H1 (cell line): ENCODE data around the gene C22orf42. TPM values are rescaled to one million over a fixed set of nuclear protein-coding genes. Genes with fewer than 3 reads are reported as not detected.

Source experiments
- BACH1 ChIP-seq: IDR thresholded peaks from 2 replicates; pipeline ENCODE4 v1.6.1; 2012; ENCODE audit warnings: low read length, improper control_type of control experiment
- HDAC2 ChIP-seq, 2 experiments: fragments of 300-600 bp in 1 of 2; sonication (generic) in 1 of 2; IDR thresholded peaks; 2 replicates each; pipeline ENCODE4 v1.6.1; 2011 to 2012; ENCODE audit warnings: low read depth in 2 of 2, low read length in 2 of 2, mild to moderate bottlenecking in 2 of 2, moderate library complexity in 2 of 2, borderline replicate concordance in 1 of 2, inconsistent platforms in 1 of 2
- PHF8 ChIP-seq: fragments of 200-600 bp; sonication (generic); conservative IDR thresholded peaks from 2 replicates; pipeline ENCODE4 v1.7.1; 2012; ENCODE audit warnings: low read depth, mild to moderate bottlenecking, inconsistent platforms, low read length, moderate library complexity
- RAD21 ChIP-seq, 2 experiments: IDR thresholded peaks in 1 of 2; conservative IDR thresholded peaks in 1 of 2; 2 replicates each; pipeline ENCODE4 v1.6.1; 2011; ENCODE audit warnings: low read depth in 2 of 2, low read length in 2 of 2, improper control_type of control experiment in 1 of 2, inconsistent platforms in 1 of 2, mild to moderate bottlenecking in 1 of 2, moderate library complexity in 1 of 2
- polyA plus RNA-seq, 7 experiments: library from polyadenylated mRNA; depleted of rRNA in 3 of 7; stranded (reverse) in 5 of 7; unstranded in 2 of 7; fragments of >200 nt in 5 of 7; fragments of 200-250 nt in 2 of 7; gene quantifications; 1 replicate in 5 of 7; 2 replicates in 1 of 7; 4 replicates in 1 of 7; pipeline versions ENCODE4 v1.2.1 to v1.2.3, GENCODE V29; 2011 to 2013; ENCODE audit warnings: missing spikeins in 2 of 7, mixed read lengths in 2 of 7
- total RNA-seq: library from RNA; stranded (reverse); fragmentation: NEBNext Ultra II Directional; extraction: Animal tissue kit (Norgen Biotek cat#: 25700); gene quantifications from 2 replicates; pipeline ENCODE4 v1.2.1, GENCODE V29; 2021

The C22orf42 gene
- total and polyA plus RNA-seq, 2 of the 8 experiments (the other 6 are each of a cell fraction or from before 2014, with no cell fraction given) = 0.50 TPM; not detected in 1

GRCh38 chr22:32175115-32175514 lies 16.0 kb upstream of the C22orf42 start (continued):
- TF ChIP-seq RAD21 (IDR thresholded peaks at IDR 0.05 in 1 of 2, conservative IDR thresholded peaks at IDR 0.05 in 1 of 2; ENCODE audit: low read depth in 2 of 2, low read length in 2 of 2) (no peak), BACH1 (no peak), HDAC2 (IDR thresholded peaks at IDR 0.05; ENCODE audit: borderline replicate concordance in 1 of 2, low read depth in 2 of 2, low read length in 2 of 2) (no peak), PHF8 (no peak)
